ENCODE results near the gene ASB13.

DNA sequence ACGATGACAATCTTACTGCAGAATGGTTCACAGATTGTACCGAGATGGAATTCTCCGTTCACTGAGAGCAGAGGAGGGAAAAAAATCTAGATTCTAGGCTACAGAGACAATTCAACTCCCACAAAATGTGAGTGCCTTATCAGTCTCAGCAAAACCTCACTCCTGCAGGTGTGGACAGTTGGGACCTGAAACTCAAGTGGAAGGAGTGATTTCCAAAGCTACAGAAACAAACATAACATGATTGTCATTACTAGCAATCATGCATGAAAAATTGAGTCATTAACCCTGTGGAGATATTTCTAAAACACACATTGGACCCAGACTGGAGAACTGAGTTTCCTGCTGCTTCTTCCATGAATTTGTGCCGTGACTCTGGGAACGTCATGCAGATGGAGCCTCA lies 71.3 kb downstream of the ASB13 start:
- TF ChIP-seq POLR2A (IDR thresholded peaks at IDR 0.05; ENCODE audit: low read depth, low read length), result no peak
- TF ChIP-seq SPI1 (IDR thresholded peaks at IDR 0.05; ENCODE audit: low read depth, low read length), result no peak
- TF ChIP-seq POLR2AphosphoS5 (IDR thresholded peaks at IDR 0.05; ENCODE audit: low read depth, low read length), result no peak
- TF ChIP-seq TAF1 (IDR thresholded peaks at IDR 0.05; ENCODE audit: low read depth, low read length), result no peak

Data from GM12891 (cell line).